Measurements from ENCODE around the gene PCTP.

Gene PCTP

GRCh38 chr17:55750750-55751657 lies at the start of gene PCTP:
PCTP (plus strand) TSS chr17:55751051; CDS start chr17:55751104, 53 bp downstream.
- peak; percentile 86 for DNase-seq

- no peak for DNase-seq
These were observed 48.7 kb upstream of the PCTP start for GRCh38 chr17:55702150-55702549.

DNA sequence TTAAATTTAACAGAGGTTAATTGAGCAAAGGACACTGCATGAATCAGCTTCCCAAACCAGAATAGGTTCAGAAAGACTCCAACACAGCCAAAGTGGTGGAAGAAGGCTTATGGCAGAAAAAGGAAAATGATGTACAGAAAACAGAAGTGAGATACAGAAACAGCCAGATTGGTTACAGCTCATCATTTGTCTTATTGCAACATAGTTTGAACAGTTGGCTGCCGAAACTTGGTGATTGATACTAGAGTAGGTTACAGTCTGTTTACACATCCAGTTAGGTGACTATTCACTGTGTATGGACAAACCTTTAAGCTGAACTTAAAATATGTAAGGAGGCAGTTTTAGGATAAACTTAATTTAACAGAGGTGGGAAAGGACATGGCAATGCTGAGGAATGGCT lies 46.5 kb upstream of the PCTP start:
- no peak for DNase-seq

GRCh38 chr17:55705847-55706246 lies 45.0 kb upstream of the PCTP start:
- no peak for DNase-seq

DNA sequence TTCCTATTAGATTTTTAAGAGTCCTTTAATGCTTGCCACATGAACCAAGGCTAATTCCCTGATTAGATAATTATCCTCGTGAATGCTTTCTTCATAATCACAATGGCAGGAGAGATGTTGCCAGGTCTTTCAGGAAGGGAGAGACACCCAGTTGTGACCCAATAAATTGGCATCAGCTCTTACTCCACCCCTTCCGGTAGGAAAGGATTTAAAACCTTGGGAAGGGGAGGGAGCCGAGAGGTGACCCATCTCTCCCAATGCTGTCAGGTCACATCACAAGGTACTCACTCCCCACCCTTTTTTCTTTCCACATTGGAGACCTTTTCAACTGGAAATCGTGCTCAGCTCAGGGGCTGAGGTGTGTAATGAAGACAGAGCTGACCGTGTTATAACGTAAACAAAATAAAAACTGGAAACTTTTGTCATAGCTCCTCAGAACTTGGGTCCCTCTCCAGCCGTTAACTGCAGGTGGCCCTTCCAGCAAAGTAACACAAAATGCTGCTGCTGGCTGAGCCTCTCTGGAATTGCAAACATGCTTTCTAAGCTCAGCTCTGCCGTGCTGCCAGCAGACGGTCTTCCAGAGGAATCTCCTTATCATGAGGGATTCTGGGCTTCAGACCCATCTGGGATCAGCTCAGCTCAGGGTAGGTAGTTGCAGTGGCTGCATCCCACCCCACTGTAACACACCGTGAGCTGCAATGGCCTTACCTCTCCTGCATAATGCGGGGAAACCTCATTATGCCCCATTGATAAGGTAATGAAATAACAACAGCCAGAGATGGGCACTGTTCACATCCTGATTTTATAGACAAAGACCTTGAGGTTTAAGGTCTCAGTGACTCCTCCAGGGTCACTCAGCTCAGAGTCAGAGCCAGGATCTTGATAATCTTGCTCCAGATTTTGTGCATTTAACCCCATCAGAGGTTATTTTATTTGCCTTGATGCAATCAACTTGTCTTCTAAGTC lies 43.8 kb upstream of the PCTP start:
- no peak for DNase-seq

- no peak for DNase-seq
These were observed 42.5 kb upstream of the PCTP start for GRCh38 chr17:55708175-55708974.

DNA sequence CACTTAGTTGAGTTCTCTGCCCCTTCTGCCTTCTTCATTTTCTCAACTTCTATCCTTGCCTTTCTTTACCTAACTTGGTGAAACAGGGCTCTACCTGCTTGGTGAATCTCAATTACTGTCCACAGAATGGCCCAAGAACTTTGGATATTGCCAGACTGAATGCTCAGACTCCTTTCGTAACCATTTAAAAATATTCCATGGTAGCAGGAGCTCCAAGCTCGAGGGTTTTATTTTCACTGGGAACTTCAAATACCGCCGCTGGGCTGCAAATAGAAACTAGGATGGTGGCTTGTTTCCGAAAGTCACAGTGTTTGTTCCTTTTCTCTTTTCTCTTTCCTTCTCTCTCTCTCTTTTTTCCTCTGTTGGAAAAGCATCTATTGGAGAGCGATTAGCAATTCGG lies 41.4 kb upstream of the PCTP start:
- DNase-seq = no peak

DNA sequence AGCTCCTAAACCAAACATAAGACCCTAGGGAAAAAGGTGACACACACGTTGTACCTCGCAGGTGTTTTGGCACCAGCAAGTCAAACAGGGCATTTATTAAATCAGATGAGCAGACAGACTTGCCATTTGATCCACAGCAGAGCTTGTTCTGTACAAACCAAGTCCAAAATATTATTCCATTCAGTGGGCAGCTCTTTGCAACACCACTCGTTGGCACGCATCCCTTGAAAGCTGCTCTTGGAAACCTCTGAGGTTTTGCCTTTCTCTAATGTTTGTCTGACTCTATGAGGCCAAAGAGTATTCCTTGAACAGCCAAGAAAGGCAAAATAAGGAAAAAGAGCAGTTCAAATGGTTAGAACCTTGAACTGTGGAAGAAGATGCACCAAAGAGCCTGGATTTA lies 40.9 kb upstream of the PCTP start:
- DNase-seq = no peak

DNA sequence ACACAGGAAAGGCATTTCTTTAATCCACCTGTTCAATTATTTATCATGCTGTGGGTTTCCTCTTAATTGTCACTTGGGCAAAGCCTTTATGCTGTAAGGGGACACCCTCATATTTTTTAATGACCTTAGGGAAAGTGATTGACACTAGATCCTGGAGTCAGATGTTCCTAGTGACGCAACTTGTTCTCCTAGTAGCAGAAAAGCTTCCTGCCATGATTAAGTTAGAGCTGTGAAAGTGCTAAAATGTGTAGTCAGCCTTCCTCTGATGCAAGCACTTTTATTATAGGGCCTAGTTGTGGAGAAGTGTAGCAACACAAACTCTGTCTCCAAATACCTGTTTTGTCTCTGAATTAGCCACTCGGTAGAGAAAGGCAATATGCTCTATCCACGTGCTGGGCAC lies 40.4 kb upstream of the PCTP start:
- no peak for DNase-seq

- no peak for DNase-seq
These were observed 39.9 kb upstream of the PCTP start for GRCh38 chr17:55710829-55711496.

DNA sequence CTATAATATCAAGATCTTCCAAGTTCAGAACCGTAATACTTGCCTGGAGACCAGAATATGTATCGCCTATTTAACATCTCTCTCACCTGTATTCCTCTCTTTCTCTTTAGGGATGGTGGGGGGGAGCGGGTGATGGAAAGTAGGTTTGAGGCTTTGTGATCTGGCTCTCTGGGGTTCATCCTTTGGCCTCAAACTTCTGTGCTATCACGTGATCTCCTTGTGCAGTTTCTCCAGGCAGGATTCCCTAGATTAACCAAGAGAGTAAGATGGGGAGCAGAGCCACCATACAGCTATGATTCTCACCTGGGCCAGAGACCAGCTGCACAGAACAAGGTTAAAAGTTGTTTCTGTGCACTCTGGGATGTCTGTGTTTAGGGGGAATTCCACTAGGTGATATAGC lies 33.4 kb upstream of the PCTP start:
- no peak for DNase-seq

- peak; percentile 55 for DNase-seq
These were observed 32.7 kb upstream of the PCTP start for GRCh38 chr17:55717898-55718735.

- DNase-seq = no peak
These were observed 29.7 kb upstream of the PCTP start for GRCh38 chr17:55720919-55721836.

DNA sequence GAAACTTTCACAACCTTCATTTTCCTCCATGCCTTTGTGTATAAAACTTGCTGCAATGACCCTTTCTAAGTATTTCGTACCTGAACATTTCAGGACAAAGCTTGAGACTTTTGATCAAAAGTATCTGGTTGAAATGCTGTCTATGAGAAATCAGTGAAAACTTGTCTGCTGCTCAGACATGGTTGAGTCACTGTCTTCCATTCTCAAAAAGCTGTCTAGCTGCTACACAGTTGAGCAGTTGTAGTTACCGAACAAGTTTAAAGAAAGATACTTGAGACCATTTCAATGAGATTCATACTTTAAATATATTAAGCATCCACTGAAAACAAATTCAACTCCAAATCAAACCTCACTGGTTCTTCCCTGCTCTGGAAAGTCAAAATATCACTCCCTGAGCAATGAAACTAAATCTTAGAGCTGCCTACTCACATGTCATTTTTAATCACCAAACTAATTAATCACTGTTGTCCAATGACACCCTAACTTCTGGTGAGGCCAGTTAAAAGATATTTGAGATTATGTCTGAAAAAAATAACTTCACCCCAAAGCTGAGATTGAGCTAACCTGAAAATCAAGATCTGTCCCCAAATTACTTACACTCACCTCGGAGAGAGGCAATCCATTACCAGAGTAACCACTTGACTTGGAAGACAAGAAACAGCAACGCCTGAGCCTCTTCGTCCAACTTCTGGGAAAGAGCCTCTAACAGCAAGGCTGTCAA lies 28.7 kb upstream of the PCTP start:
- DNase-seq = no peak

DNA sequence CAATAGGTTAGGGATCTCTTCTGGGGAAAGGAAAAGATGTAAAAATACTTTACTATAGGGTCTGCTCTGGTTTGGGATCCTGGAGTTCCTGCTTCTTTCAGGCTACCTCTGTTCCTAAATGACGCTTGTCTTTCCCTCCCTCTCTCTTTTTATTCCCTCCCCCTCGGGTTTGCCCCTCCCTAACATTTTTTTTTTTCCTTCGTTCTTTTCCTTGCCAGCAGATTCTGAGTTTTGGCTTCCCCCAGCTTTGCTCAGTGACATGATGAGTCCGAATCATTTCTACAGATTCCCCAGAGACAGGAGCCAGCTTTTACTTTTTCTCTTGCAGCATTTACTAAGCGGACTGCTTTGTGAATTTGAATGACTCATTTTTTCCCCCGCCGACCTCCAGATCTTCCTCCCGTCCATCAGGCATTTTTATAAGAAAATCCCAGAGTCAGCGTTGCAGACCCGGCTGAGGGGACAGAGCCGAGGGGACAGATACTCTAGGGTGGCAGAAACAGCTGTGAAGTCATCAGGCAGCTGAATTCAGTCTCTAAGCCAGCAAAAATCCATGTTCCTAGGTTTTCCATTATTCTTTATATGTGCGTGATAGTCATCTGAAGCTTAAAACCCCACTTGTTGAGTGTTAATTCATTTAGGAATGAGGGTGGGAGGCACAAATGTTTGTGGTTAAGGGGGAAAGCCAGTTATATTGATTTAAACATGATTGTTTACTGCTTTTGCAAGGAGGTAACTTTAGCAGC lies 27.9 kb upstream of the PCTP start, which contains the start of gene TMEM100:
TSS of gene TMEM100 (minus strand) at position 123 of the 746 bp plus-strand sequence. CDS start 1,794 bp downstream, outside the sequence.
- no peak for DNase-seq

- no peak for DNase-seq
These were observed 27.4 kb upstream of the PCTP start for GRCh38 chr17:55723488-55723848.

DNA sequence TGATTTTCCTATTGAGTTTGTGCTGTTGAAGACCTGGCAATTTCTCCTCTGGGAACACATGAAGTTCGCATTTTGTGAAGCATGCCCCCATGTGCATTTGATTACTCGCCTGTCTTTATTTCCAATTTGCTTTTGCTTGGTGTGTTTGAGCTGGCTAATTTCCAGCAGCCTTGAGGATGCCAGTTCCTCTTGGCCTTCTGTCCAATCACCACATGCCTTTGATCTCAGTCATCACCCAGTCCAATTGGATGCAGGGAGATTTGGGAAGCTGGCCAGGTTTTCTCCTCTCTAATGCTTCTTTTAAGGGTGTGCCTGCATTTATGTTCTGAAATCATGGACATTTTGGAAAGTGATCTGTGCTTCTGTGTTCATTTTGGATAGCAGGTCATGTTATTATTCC lies 24.4 kb upstream of the PCTP start:
- no peak for DNase-seq

- DNase-seq = no peak
These were observed 23.6 kb upstream of the PCTP start for GRCh38 chr17:55727275-55727674.

- DNase-seq = no peak
These were observed 22.9 kb upstream of the PCTP start for GRCh38 chr17:55727920-55728319.
